Thyroid gland (tissue), 4 donors: Measurements from ENCODE around the gene PRXL2B.

ENCODE experiments used
- POLR2A ChIP-seq, 2 donors: fragments of 450-650 bp; IDR thresholded peaks; one replicate each; pipeline ENCODE4 v1.6.1; 2017; ENCODE audit warnings: antibody characterized with exemption in 2 of 2, mild to moderate bottlenecking in 2 of 2, moderate library complexity in 1 of 2
- TF ChIP-seq, protein P1 (sequence below), 6 experiments: fragments of 200-600 bp in 3 of 6; fragments of 450-650 bp in 3 of 6; sonication (generic) in 3 of 6; IDR thresholded peaks; one replicate each; pipeline ENCODE4 v1.5.1; 2016 to 2019; ENCODE audit warnings: antibody characterized with exemption in 6 of 6, mild to moderate bottlenecking in 2 of 6, inconsistent platforms in 1 of 6, moderate library complexity in 1 of 6

DNA sequence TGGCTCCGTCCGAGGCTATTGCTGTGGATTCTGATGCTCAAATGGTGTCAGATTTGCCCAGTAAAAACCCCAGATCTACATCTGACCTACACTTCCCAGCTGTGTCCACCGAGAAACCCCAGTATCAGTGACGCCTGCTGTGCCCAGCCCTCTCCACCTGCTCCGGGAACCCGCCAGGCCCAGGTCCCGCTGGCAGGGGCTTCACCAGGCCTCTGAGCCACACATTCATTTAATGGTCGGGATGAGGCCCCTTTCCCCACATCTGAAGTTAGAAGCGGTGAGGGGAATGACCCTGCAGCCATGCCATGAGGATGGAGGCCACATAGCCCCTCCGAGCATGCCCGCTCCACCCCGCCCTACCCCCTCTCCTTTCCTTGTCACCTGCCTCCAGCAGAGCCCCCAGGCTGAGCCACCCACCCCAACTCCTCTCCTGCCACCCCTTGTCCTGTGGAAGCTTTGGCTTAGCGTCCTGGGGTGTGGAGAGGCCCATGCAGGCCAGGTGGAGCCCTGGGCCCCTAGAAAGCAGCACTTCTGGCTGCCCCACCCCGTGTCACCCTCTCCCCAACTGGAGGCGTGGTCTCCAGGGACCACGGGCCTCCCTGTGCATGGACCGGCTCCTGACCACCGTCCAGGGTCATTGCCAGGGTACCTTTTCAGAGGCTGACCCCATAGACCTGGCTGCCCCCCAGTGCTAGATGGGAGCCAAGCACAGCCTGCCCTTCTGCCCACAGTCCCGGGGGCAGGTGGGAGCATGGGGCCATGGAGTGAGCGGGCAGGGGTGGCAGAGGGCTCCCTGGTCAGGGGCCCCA lies 22.4 kb upstream of the PRXL2B start:
- TF ChIP-seq, protein P1, sequence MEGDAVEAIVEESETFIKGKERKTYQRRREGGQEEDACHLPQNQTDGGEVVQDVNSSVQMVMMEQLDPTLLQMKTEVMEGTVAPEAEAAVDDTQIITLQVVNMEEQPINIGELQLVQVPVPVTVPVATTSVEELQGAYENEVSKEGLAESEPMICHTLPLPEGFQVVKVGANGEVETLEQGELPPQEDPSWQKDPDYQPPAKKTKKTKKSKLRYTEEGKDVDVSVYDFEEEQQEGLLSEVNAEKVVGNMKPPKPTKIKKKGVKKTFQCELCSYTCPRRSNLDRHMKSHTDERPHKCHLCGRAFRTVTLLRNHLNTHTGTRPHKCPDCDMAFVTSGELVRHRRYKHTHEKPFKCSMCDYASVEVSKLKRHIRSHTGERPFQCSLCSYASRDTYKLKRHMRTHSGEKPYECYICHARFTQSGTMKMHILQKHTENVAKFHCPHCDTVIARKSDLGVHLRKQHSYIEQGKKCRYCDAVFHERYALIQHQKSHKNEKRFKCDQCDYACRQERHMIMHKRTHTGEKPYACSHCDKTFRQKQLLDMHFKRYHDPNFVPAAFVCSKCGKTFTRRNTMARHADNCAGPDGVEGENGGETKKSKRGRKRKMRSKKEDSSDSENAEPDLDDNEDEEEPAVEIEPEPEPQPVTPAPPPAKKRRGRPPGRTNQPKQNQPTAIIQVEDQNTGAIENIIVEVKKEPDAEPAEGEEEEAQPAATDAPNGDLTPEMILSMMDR (IDR thresholded peaks at IDR 0.05): no peak
- no peak for TF ChIP-seq POLR2A (IDR thresholded peaks at IDR 0.05)
